Esophagus mucosa (tissue), 1 donor: Measurements from ENCODE around the gene BAZ1B. TPM values are rescaled to one million over a fixed set of nuclear protein-coding genes. Genes with fewer than 3 reads are reported as not detected.
"Not testable (repeated sequence)": the region's sequence is repeated elsewhere in the genome, so short reads cannot be mapped to it uniquely, and the experiment has no call there.

Experiments
- ATAC-seq: fragments of 200-7000 bp; cut with Tn5 transposase; one replicate; pipeline ENCODE4 v1.9.1; 2020
- total RNA-seq: library from RNA; stranded (reverse); gene quantifications from one replicate; pipeline ENCODE4 v1.2.4, GENCODE V29; 2023
- donor health status: DM: yes; HTN: yes; CAD: no.

BAZ1B gene
- 22.3 TPM for total RNA-seq

GRCh38 chr7:73522105-73522872, at the start of gene BAZ1B:
Gene BAZ1B (minus strand): TSS chr7:73522293. CDS start chr7:73521933, 360 bp downstream.
- peak; percentile 99 for ATAC-seq

GRCh38 chr7:73570977-73571376, 48.9 kb upstream of the BAZ1B start:
- ATAC-seq = no peak

GRCh38 chr7:73570521-73570920, 48.4 kb upstream of the BAZ1B start:
- no peak for ATAC-seq

DNA sequence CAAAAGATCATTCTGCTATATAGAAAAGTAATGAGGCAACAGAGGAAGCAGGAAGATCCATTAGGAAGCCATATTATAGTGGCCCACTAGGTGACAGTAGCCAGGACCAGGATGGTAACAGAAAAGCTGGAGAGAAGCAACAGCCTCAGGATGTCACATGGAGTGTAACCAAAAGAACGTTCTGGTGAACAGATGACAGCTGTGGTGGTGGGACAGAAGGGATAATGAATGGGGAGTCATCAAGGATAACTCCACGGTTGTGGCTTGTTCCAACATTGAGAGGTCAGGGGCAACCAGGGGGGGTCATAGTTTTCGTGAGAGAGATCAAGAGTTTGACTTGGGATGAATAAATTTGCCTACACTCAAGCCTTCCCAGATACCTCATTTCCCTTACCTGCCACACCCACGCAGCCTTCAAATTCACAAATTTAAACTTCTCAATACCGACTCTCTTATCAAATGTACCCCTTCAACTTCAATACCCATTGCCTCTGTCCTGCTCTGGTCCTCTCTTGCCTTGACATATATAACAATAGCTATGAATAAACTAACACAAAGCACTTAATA, 47.0 kb upstream of the BAZ1B start:
- ATAC-seq = no peak

DNA sequence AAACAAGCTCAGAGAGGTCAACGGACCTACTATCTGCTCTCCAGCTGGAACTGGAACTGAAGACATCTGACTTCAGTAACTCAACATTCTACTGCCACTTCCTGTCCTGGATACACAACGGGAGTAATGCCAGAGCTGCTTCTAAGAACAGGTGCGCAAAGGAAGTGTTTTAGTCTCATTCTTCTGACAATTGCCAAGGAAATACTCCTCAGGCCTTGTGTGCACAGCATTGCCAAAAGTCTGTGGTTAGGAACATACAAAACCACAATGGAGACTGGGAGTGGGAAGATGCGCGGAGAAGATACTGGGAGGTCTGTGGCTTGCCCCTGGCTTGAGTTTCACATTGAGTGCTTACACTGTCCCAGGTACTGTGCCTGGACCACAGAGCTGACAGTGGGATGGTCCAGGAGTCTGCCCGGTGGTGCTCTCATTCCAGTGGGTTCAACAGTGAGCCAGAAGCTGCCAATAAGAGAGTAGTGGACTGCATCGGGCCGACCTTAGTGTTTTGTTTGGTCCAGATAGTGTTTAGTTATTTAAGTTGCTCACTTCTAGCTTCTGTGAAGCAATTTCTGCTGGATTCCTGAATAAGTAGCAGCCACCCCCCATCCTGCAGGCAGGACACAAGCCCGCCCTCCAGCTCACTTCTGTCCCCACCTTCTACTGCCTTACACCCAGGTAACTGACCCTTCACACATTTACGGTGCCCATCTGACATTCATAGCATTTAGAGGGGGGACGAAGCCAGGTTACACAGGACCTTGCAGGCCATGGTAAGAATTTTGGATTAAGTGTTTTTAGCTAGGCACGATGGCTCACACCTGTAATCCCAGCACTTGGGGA, 46.0 kb upstream of the BAZ1B start:
- ATAC-seq = no peak

- ATAC-seq = no peak
Measured at GRCh38 chr7:73567140-73567539, 45.0 kb upstream of the BAZ1B start.

DNA sequence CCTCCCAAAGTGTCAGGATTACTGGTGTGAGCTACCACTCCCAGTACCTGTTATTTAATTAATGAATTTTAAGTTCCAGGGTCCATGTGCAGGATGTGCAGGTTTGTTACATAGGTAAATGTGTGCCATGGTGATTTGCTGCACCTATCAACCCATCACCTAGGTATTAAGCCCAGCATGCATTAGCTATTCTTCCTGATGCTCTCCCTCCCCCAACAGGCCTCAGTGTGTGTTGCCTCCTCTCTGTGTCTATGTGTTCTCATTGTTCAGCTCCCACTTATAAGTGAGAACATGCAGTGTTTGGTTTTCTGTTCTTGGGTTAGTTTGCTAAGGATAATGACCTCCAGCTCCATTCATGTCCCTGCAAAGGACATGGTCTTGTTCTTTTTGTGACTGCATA, 44.3 kb upstream of the BAZ1B start:
- ATAC-seq = not testable (repeated sequence)

GRCh38 chr7:73565675-73566340, 43.7 kb upstream of the BAZ1B start:
- ATAC-seq = no peak

GRCh38 chr7:73560109-73560835, 38.2 kb upstream of the BAZ1B start:
- no peak for ATAC-seq

GRCh38 chr7:73557397-73558257, 35.5 kb upstream of the BAZ1B start, which contains the start of gene BCL7B:
Gene BCL7B (minus strand): TSS chr7:73557690. CDS start chr7:73557578, 112 bp downstream.
- ATAC-seq = peak; percentile 63

DNA sequence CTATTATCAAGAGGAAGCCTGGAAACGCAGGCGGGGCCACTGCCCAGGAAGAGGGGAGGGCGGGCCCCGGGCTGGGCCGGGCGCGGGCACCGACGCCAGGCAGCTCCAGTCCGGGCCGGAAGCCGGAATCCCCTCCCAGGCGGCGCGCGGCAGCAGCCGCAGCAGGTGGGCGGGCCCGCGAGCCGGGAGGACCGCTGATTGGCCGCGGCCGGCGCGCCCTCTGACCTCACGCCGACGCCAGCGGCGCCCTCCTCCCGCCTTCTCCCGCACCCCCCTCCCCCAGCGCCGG, 35.0 kb upstream of the BAZ1B start:
- peak; percentile 98 for ATAC-seq

DNA sequence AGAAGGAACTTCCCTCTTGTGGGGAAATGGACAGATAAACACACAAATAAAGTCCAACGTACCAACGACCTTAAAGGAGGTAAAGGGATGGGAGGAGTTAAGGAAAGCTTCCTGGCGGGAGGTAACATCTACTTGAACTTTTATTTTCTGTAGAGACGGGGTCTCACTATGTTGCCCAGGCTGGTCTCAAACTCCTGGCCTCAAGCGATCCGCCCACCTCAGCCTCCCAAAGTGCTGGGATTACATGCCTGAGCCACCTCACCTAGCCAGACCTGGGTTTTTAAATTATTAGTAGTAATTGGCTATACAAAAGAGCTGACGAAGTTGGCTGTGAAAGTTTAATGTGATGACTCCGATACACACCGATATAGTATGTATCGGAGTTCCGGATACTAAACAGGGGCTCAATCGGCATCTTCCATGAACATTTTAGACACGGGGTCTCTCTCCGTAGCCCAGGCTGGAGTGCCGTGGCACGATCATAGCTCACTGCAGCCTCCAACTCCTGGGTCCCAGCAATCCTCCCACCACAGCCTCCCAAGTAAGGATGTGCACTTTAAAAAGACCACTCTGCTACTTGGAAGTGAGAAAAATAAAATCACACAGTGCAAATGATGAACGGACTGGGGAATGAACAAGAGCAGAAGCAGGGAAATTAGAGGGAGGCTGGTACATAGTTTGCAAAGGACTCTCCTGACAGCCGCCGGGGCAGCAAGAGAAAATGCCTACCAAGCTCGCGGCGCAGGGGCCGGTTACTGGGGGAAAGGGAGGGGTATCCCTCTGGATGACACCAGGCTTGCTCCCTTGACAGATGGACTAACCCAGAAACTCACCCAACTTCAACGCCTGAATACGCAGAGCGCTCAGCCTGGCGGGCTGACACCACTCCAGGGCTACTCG, 34.4 kb upstream of the BAZ1B start:
- no peak for ATAC-seq

GRCh38 chr7:73555411-73555982, 33.4 kb upstream of the BAZ1B start:
- no peak for ATAC-seq

DNA sequence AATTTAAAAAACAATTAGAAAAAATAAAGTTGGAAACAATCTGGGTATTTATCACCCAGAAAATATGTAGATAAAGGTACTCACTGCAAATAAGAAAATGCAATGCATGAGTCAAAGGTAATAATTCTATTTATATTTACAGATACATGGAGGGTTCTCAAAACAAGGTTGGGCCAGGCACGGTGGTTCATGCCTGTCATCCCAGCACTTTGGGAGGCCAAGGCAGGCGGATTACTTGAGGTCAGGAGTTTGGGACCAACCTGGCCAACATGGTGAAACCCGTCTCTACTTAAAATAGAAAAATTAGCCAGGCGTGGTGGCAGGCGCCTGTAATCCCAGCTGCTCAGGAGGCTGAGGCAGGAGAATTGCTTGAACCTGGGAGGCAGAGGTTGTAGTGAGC, 28.0 kb upstream of the BAZ1B start:
- ATAC-seq = not testable (repeated sequence)

DNA sequence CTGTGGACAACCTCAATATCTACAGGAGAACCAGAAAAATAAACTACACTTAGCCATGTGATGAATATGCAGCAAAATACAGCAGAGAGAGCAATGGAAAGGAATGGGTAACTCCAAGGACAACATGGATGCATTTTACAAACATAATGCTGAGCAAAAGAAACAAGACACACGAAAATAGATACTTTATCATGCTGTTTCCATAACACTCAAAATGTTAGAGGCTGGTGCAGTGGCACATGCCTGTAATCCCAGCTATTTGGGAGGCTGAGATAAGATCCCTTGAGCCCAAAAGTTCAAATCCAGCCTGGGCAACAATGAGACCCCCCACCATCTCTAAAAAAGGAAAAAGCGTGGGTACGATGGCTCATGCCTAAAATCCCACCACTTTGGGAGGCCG, 27.1 kb upstream of the BAZ1B start:
- no peak for ATAC-seq

GRCh38 chr7:73547841-73548240, 25.7 kb upstream of the BAZ1B start:
- peak; percentile 57 for ATAC-seq

- ATAC-seq = no peak
Measured at GRCh38 chr7:73544678-73545077, 22.6 kb upstream of the BAZ1B start.

DNA sequence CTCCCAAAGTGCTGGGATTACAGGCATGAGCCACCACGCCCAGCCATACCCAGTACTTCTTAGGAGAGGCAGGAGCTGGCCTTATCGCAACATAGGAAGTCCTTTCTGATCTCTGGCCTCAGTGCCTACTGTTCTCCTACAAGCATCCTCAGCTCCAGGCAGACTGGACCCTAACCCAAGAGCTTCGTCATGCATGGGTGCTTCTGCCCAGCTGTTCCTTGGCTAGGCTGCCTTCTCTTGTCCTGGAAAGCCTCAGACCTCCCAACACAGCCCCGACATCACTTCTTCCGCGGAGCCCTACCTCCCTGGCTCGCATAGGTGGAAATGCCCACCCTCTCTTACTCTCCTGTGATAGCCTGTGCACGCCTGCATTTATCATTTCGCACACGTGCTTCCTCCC, 19.6 kb upstream of the BAZ1B start:
- ATAC-seq = no peak

- ATAC-seq = no peak
Measured at GRCh38 chr7:73539709-73540108, 17.6 kb upstream of the BAZ1B start.

DNA sequence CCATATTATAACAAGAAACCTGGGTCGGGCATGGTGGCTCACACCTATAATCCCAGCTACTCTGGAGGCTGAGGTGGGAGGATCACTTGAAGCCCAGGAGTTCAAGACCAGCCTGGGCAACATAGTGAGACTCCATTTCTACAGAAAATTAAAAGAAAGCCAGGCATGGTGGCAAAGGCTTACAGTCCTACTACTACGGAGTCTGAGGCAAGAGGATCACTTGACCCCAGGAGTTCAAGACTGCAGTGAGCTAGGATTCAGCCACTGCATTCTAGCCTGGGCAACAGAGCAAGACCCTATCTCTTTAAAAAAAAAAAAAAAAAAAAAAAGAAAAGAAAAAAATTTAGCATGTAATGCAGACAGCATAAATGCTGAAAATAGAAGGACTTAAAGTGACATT, 16.4 kb upstream of the BAZ1B start:
- ATAC-seq = not testable (repeated sequence)
